ENCODE measurements around the gene ATP1B3. TPM values are rescaled to one million over a fixed set of nuclear protein-coding genes. Genes with fewer than 3 reads are reported as not detected.
A peak's percentile ranks its signal among the peaks of the same experiment; 100 is the strongest.
"Not testable (repeated sequence)": the region's sequence is repeated elsewhere in the genome, so short reads cannot be mapped to it uniquely, and the experiment has no call there.

Gene ATP1B3
- total and polyA plus RNA-seq, 10 of the 15 experiments (the other 5 are each of a cell fraction or from before 2014, with no cell fraction given), result 41.4 to 200 (median 94.0) TPM

DNA sequence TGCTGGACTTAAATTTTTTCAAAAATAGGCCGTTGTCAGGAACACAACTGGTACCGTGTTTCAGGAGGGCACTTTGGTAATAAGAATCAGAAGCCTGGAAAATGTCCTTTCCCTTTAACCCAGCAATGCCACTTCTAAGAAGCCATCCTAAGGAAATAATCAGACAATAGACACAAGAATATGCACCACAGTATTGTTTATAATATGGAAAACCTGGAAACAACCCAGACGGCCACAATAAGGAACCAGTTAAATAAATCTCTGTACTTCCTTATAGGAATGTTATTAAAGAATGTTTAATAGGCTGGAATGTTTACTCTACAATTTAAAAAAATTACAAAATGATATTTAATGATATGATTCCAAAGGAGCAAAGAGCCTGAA, 30.4 kb upstream of the ATP1B3 start:
- intact Hi-C loops (cut with micrococcal nuclease; ENCODE audit: unreplicated experiment) (no loop called here), in situ Hi-C loops (cut with MboI) (no loop called here)
- Histone ChIP-seq H3K27me3 (replicated peaks in 1 of 2; ENCODE audit: control insufficient read depth in 2 of 2, insufficient read depth in 2 of 2, low read length in 1 of 2) (peaks cover 0 to 4% of the 10 kb centered on the region in 2 experiments; a peak in 1 of 4 replicates), H4K20me1 (ENCODE audit: control insufficient read depth, insufficient read depth) (no peaks in the 10 kb centered on the region), H3K79me2 (ENCODE audit: control insufficient read depth, insufficient read depth, low read length) (no peaks in the 10 kb centered on the region), H3K27ac (ENCODE audit: control insufficient read depth, insufficient read depth) (no peak overlapping the region), H3K9me3 (replicated peaks; ENCODE audit: control insufficient read depth, insufficient read depth, low read length) (no peaks in the 10 kb centered on the region), H3K9ac (ENCODE audit: control insufficient read depth, insufficient read depth, low read length) (no peak overlapping the region), H3K4me1 (ENCODE audit: control insufficient read depth, insufficient read depth, low read length) (no peaks in the 10 kb centered on the region), H3K36me3 (ENCODE audit: control insufficient read depth in 2 of 2, insufficient read depth in 2 of 2, low read length in 1 of 2) (no peaks in the 10 kb centered on the region), H2AFZ (ENCODE audit: control insufficient read depth, low read depth, low read length) (no peak overlapping the region), H3K4me3 (no peak overlapping the region), H3K4me2 (ENCODE audit: control insufficient read depth, insufficient read depth) (no peak overlapping the region)
- no TSS peak for BruUV-seq (replicated peaks)
- DNase-seq (ENCODE audit: low read depth, low spot score), result no peak
- FAIRE-seq, result no peak
- ATAC-seq, result no peak
- TF ChIP-seq STAT3 (IDR thresholded peaks at IDR 0.05; ENCODE audit: low read depth, low read length) (no peak), HDGF (IDR thresholded peaks at IDR 0.05) (no peak), SMARCA5 (IDR thresholded peaks at IDR 0.05) (no peak), GATAD2B (conservative IDR thresholded peaks at IDR 0.05; ENCODE audit: low read depth) (no peak), ASH2L (IDR thresholded peaks at IDR 0.05; ENCODE audit: borderline replicate concordance, low read depth) (no peak), SRF (IDR thresholded peaks at IDR 0.05; ENCODE audit: low read depth in 2 of 2, low read length in 2 of 2) (no peak), HCFC1 (IDR thresholded peaks at IDR 0.05; ENCODE audit: low read length) (no peak), MEF2A (IDR thresholded peaks at IDR 0.05; ENCODE audit: insufficient read depth, low read depth, low read length) (no peak)
- SMC1A ChIA-PET (ENCODE audit: uncharacterized antibody, unreplicated experiment), result no interaction called here
- CTCF ChIA-PET, result no interaction called here
- POLR2A ChIA-PET, result no interaction called here
- WGBS (ENCODE audit: insufficient coverage, insufficient replicate concordance, low lambda C conversion rate, missing lambda C conversion rate), result 28% methylated on average over 3 of the region's 3 CpGs
- RAD21 ChIA-PET (ENCODE audit: unreplicated experiment), result no interaction called here

DNA sequence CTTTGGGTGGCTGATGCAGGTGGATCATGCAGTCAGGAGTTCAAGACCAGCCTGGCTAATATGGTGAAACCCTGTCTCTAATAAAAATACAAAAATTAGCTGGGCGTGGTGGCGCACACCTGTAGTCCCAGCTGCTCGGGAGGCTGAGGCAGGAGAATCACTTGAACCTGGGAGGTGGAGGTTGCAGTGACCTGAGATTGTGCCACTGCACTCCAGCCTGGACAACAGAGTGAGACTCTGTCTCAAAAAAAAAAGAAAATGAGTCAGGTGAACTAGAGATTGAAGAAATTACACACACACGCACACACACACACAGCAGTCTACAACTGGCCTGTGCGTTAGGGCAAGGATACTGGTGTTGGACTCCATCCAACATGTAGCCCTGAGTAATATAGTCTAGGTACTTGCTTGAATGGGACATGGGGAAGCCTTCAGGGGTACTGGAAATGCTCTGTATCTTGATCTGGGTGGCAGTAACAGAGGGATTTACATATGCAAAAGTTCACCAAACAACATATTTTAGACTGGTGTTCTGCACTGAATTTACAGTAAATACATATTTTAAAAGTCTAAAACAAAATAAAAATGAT, 28.2 kb upstream of the ATP1B3 start:
- H3K4me3 ChIP-seq; DNase-seq (ENCODE audit: low read depth, low spot score); H3K4me2 ChIP-seq (ENCODE audit: control insufficient read depth, insufficient read depth); H3K9me3 ChIP-seq (replicated peaks; ENCODE audit: control insufficient read depth, insufficient read depth, low read length); H4K20me1 ChIP-seq (ENCODE audit: control insufficient read depth, insufficient read depth); intact Hi-C loops (cut with micrococcal nuclease; ENCODE audit: unreplicated experiment); SMC1A ChIA-PET (ENCODE audit: uncharacterized antibody, unreplicated experiment); CTCF ChIA-PET; ATAC-seq; H3K27ac ChIP-seq (ENCODE audit: control insufficient read depth, insufficient read depth); H2AFZ ChIP-seq (ENCODE audit: control insufficient read depth, low read depth, low read length); H3K79me2 ChIP-seq (ENCODE audit: control insufficient read depth, insufficient read depth, low read length); RAD21 ChIA-PET (ENCODE audit: unreplicated experiment); H3K9ac ChIP-seq (ENCODE audit: control insufficient read depth, insufficient read depth, low read length); BruUV-seq (replicated peaks); H3K36me3 ChIP-seq (ENCODE audit: control insufficient read depth in 2 of 2, insufficient read depth in 2 of 2, low read length in 1 of 2); H3K4me1 ChIP-seq (ENCODE audit: control insufficient read depth, insufficient read depth, low read length); H3K27me3 ChIP-seq (replicated peaks in 1 of 2; ENCODE audit: control insufficient read depth in 2 of 2, insufficient read depth in 2 of 2, low read length in 1 of 2); in situ Hi-C loops (cut with MboI); FAIRE-seq; POLR2A ChIA-PET: not testable (repeated sequence)
- TF ChIP-seq, protein P1, sequence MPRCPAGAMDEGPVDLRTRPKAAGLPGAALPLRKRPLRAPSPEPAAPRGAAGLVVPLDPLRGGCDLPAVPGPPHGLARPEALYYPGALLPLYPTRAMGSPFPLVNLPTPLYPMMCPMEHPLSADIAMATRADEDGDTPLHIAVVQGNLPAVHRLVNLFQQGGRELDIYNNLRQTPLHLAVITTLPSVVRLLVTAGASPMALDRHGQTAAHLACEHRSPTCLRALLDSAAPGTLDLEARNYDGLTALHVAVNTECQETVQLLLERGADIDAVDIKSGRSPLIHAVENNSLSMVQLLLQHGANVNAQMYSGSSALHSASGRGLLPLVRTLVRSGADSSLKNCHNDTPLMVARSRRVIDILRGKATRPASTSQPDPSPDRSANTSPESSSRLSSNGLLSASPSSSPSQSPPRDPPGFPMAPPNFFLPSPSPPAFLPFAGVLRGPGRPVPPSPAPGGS (IDR thresholded peaks at IDR 0.05; ENCODE audit: borderline replicate concordance, insufficient read depth, low read depth, low read length, poor library complexity, severe bottlenecking), result peak; percentile 62
- 82% methylated on average over 5 of the region's 5 CpGs for WGBS (ENCODE audit: insufficient coverage, insufficient replicate concordance, low lambda C conversion rate, missing lambda C conversion rate)

All from GM12878 (cell line).